Endothelial cell (in vitro differentiated cells): ENCODE data around the gene LPIN1. TPM values are rescaled to one million over a fixed set of nuclear protein-coding genes. Genes with fewer than 3 reads are reported as not detected.

Experiments
- DNase-seq: peaks from one replicate; pipeline ENCODE4 v3.0.0; 2021; ENCODE audit warnings: low spot score
- H3K27ac Mint-ChIP-seq: one replicate; pipeline ENCODE4 v1.8.0; 2021; ENCODE audit warnings: mixed read lengths, inconsistent platforms; ENCODE audit not compliant: unreplicated experiment
- H3K27me3 Mint-ChIP-seq: one replicate; pipeline ENCODE4 v1.8.0; 2021; ENCODE audit warnings: mild to moderate bottlenecking, moderate library complexity, mixed read lengths, inconsistent platforms; ENCODE audit not compliant: unreplicated experiment
- H3K36me3 Mint-ChIP-seq: one replicate; pipeline ENCODE4 v1.8.0; 2021; ENCODE audit warnings: mild to moderate bottlenecking, low read depth, mixed read lengths, inconsistent platforms; ENCODE audit not compliant: unreplicated experiment
- H3K4me1 Mint-ChIP-seq: one replicate; pipeline ENCODE4 v1.8.0; 2021; ENCODE audit warnings: mild to moderate bottlenecking, mixed read lengths, inconsistent platforms; ENCODE audit not compliant: unreplicated experiment
- H3K4me3 Mint-ChIP-seq: one replicate; pipeline ENCODE4 v1.8.0; 2021; ENCODE audit warnings: mild to moderate bottlenecking, mixed read lengths, inconsistent platforms; ENCODE audit not compliant: unreplicated experiment
- H3K9me3 Mint-ChIP-seq: one replicate; pipeline ENCODE4 v1.8.0; 2021; ENCODE audit warnings: mixed read lengths, inconsistent platforms; ENCODE audit not compliant: unreplicated experiment
- CTCF ChIP-seq: fragments of 200-600 bp; sonication (generic); IDR thresholded peaks from one replicate; pipeline ENCODE4 v1.5.0; 2021; ENCODE audit warnings: antibody characterized with exemption; ENCODE audit not compliant: unreplicated experiment
- total RNA-seq: library from RNA; stranded (reverse); fragmentation: NEBNext Ultra II Directional; extraction: Animal tissue kit (Norgen Biotek cat#: 25700); gene quantifications from one replicate; pipeline ENCODE4 v1.2.1, GENCODE V29; 2021; ENCODE audit not compliant: unreplicated experiment

Gene LPIN1
- total RNA-seq, 1 donor from 2014 or later, result 16.4 TPM

GRCh38 chr2:11766016-11766415 is 19.6 kb downstream of the LPIN1 start:
- no peaks in the 10 kb centered on the region for H3K9me3 Mint-ChIP-seq
- no peak overlapping the region for H3K27ac Mint-ChIP-seq
- H3K4me1 Mint-ChIP-seq, result no peaks in the 10 kb centered on the region
- H3K4me3 Mint-ChIP-seq, result peak overlapping the region; percentile 29
- H3K36me3 Mint-ChIP-seq, result peaks cover 31% of the 10 kb centered on the region
- peaks cover 7% of the 10 kb centered on the region for H3K27me3 Mint-ChIP-seq
- DNase-seq, result no peak
- no peak for TF ChIP-seq CTCF

- H3K27ac Mint-ChIP-seq, result no peak overlapping the region
- no peak for TF ChIP-seq CTCF
- H3K4me3 Mint-ChIP-seq, result no peak overlapping the region
- H3K9me3 Mint-ChIP-seq, result no peaks in the 10 kb centered on the region
- peaks cover 7% of the 10 kb centered on the region for H3K27me3 Mint-ChIP-seq
- H3K4me1 Mint-ChIP-seq, result no peaks in the 10 kb centered on the region
- peaks cover 37% of the 10 kb centered on the region for H3K36me3 Mint-ChIP-seq
- DNase-seq, result no peak
Observed at GRCh38 chr2:11767779-11768178, 21.3 kb downstream of the LPIN1 start.

GRCh38 chr2:11768946-11769345 is 22.5 kb downstream of the LPIN1 start:
- Mint-ChIP-seq H3K27me3 (peaks cover 7% of the 10 kb centered on the region), H3K36me3 (peaks cover 37% of the 10 kb centered on the region), H3K4me3 (no peak overlapping the region), H3K9me3 (no peaks in the 10 kb centered on the region), H3K27ac (no peak overlapping the region), H3K4me1 (no peaks in the 10 kb centered on the region)
- TF ChIP-seq CTCF, result no peak
- DNase-seq, result no peak

- no peak for TF ChIP-seq CTCF
- Mint-ChIP-seq H3K4me1 (no peaks in the 10 kb centered on the region), H3K27me3 (peaks cover 7% of the 10 kb centered on the region), H3K27ac (no peak overlapping the region), H3K36me3 (peaks cover 40% of the 10 kb centered on the region), H3K9me3 (no peaks in the 10 kb centered on the region), H3K4me3 (no peak overlapping the region)
- DNase-seq, result no peak
Observed at GRCh38 chr2:11769516-11769915, 23.1 kb downstream of the LPIN1 start.

- H3K4me3 Mint-ChIP-seq, result peak overlapping the region; percentile 28
- peaks cover 2% of the 10 kb centered on the region for H3K27me3 Mint-ChIP-seq
- peaks cover 36% of the 10 kb centered on the region for H3K36me3 Mint-ChIP-seq
- H3K4me1 Mint-ChIP-seq, result peaks cover 4% of the 10 kb centered on the region
- no peak overlapping the region for H3K27ac Mint-ChIP-seq
- H3K9me3 Mint-ChIP-seq, result no peaks in the 10 kb centered on the region
- DNase-seq, result no peak
- TF ChIP-seq CTCF, result no peak
Observed at GRCh38 chr2:11770531-11771188, 24.2 kb downstream of the LPIN1 start.
